T-helper 1 cell treated with Interleukin-12 subunit alpha and Interleukin-12 subunit beta and Interleukin-4 antibody, amounts not matched to agents 30 μg/mL and 1 μg/mL, for 36 hours (primary cell): Measurements from ENCODE around the gene ATP9B.
A peak's percentile ranks its signal among the peaks of the same experiment; 100 is the strongest.

Source experiments
- H3K27ac Mint-ChIP-seq: one replicate; pipeline ENCODE4 v1.8.0; 2021; ENCODE audit warnings: mild to moderate bottlenecking, mixed read lengths
- H3K27me3 Mint-ChIP-seq: one replicate; pipeline ENCODE4 v1.8.0; 2021; ENCODE audit warnings: low read depth, mixed read lengths
- H3K36me3 Mint-ChIP-seq: one replicate; pipeline ENCODE4 v1.8.0; 2021; ENCODE audit warnings: low read depth, mixed read lengths
- H3K4me1 Mint-ChIP-seq: one replicate; pipeline ENCODE4 v1.8.0; 2021; ENCODE audit warnings: low read depth, mixed read lengths
- H3K4me3 Mint-ChIP-seq: one replicate; pipeline ENCODE4 v1.8.0; 2021; ENCODE audit warnings: mild to moderate bottlenecking, moderate library complexity, mixed read lengths
- H3K9me3 Mint-ChIP-seq: one replicate; pipeline ENCODE4 v1.8.0; 2021; ENCODE audit warnings: mixed read lengths

Gene ATP9B

GRCh38 chr18:79352432-79352831 is 283.2 kb downstream of the ATP9B start:
- Mint-ChIP-seq H3K4me3 (no peak overlapping the region), H3K27ac (no peak overlapping the region), H3K4me1 (no peaks in the 10 kb centered on the region), H3K9me3 (no peaks in the 10 kb centered on the region), H3K36me3 (peaks cover 3% of the 10 kb centered on the region), H3K27me3 (no peaks in the 10 kb centered on the region)

- H3K4me1 Mint-ChIP-seq: no peaks in the 10 kb centered on the region
- H3K36me3 Mint-ChIP-seq: peaks cover 3% of the 10 kb centered on the region
- no peaks in the 10 kb centered on the region for H3K9me3 Mint-ChIP-seq
- H3K4me3 Mint-ChIP-seq: no peak overlapping the region
- no peaks in the 10 kb centered on the region for H3K27me3 Mint-ChIP-seq
- no peak overlapping the region for H3K27ac Mint-ChIP-seq
Observed at GRCh38 chr18:79353267-79353666, 284.1 kb downstream of the ATP9B start.

- Mint-ChIP-seq H3K27me3 (no peaks in the 10 kb centered on the region), H3K36me3 (no peaks in the 10 kb centered on the region), H3K4me3 (no peak overlapping the region), H3K27ac (no peak overlapping the region), H3K9me3 (no peaks in the 10 kb centered on the region), H3K4me1 (no peaks in the 10 kb centered on the region)
Observed at GRCh38 chr18:79354350-79354749, 285.2 kb downstream of the ATP9B start.

GRCh38 chr18:79355433-79356335 is 286.5 kb downstream of the ATP9B start:
- H3K9me3 Mint-ChIP-seq: no peaks in the 10 kb centered on the region
- peaks cover 5% of the 10 kb centered on the region for H3K36me3 Mint-ChIP-seq
- no peak overlapping the region for H3K27ac Mint-ChIP-seq
- no peaks in the 10 kb centered on the region for H3K4me1 Mint-ChIP-seq
- H3K4me3 Mint-ChIP-seq: no peak overlapping the region
- H3K27me3 Mint-ChIP-seq: no peaks in the 10 kb centered on the region

- Mint-ChIP-seq H3K9me3 (no peaks in the 10 kb centered on the region), H3K27ac (no peak overlapping the region), H3K4me1 (no peaks in the 10 kb centered on the region), H3K4me3 (no peak overlapping the region), H3K27me3 (no peaks in the 10 kb centered on the region), H3K36me3 (peaks cover 7% of the 10 kb centered on the region)
Observed at GRCh38 chr18:79356435-79356834, 287.2 kb downstream of the ATP9B start.

GRCh38 chr18:79360933-79361332 is 291.7 kb downstream of the ATP9B start:
- no peaks in the 10 kb centered on the region for H3K4me1 Mint-ChIP-seq
- H3K36me3 Mint-ChIP-seq: peaks cover 15% of the 10 kb centered on the region
- H3K27ac Mint-ChIP-seq: no peak overlapping the region
- H3K4me3 Mint-ChIP-seq: no peak overlapping the region
- H3K27me3 Mint-ChIP-seq: no peaks in the 10 kb centered on the region
- H3K9me3 Mint-ChIP-seq: no peaks in the 10 kb centered on the region

- Mint-ChIP-seq H3K36me3 (peaks cover 15% of the 10 kb centered on the region), H3K27me3 (no peaks in the 10 kb centered on the region), H3K4me1 (no peaks in the 10 kb centered on the region), H3K27ac (no peak overlapping the region), H3K9me3 (no peaks in the 10 kb centered on the region), H3K4me3 (no peak overlapping the region)
Observed at GRCh38 chr18:79361766-79362522, 292.8 kb downstream of the ATP9B start.

GRCh38 chr18:79365701-79366100 is 296.5 kb downstream of the ATP9B start:
- peaks cover 7% of the 10 kb centered on the region for H3K4me1 Mint-ChIP-seq
- H3K9me3 Mint-ChIP-seq: no peaks in the 10 kb centered on the region
- H3K36me3 Mint-ChIP-seq: peaks cover 10% of the 10 kb centered on the region
- H3K27me3 Mint-ChIP-seq: no peaks in the 10 kb centered on the region
- no peak overlapping the region for H3K4me3 Mint-ChIP-seq
- peak overlapping the region; percentile 26 for H3K27ac Mint-ChIP-seq

- Mint-ChIP-seq H3K4me3 (no peak overlapping the region), H3K27ac (no peak overlapping the region), H3K27me3 (no peaks in the 10 kb centered on the region), H3K36me3 (peaks cover 8% of the 10 kb centered on the region), H3K4me1 (peaks cover 7% of the 10 kb centered on the region), H3K9me3 (no peaks in the 10 kb centered on the region)
Observed at GRCh38 chr18:79366177-79367094, 297.2 kb downstream of the ATP9B start.

- peaks cover 9% of the 10 kb centered on the region for H3K36me3 Mint-ChIP-seq
- H3K27me3 Mint-ChIP-seq: no peaks in the 10 kb centered on the region
- no peak overlapping the region for H3K27ac Mint-ChIP-seq
- no peak overlapping the region for H3K4me3 Mint-ChIP-seq
- peaks cover 12% of the 10 kb centered on the region for H3K4me1 Mint-ChIP-seq
- no peaks in the 10 kb centered on the region for H3K9me3 Mint-ChIP-seq
Observed at GRCh38 chr18:79367480-79367879, 298.3 kb downstream of the ATP9B start.

GRCh38 chr18:79367989-79368388 is 298.8 kb downstream of the ATP9B start:
- H3K4me3 Mint-ChIP-seq: no peak overlapping the region
- H3K27ac Mint-ChIP-seq: no peak overlapping the region
- H3K4me1 Mint-ChIP-seq: peaks cover 12% of the 10 kb centered on the region
- peaks cover 9% of the 10 kb centered on the region for H3K36me3 Mint-ChIP-seq
- H3K9me3 Mint-ChIP-seq: no peaks in the 10 kb centered on the region
- H3K27me3 Mint-ChIP-seq: no peaks in the 10 kb centered on the region

GRCh38 chr18:79368681-79369080 is 299.5 kb downstream of the ATP9B start:
- Mint-ChIP-seq H3K4me1 (peaks cover 12% of the 10 kb centered on the region), H3K36me3 (peaks cover 4% of the 10 kb centered on the region), H3K9me3 (no peaks in the 10 kb centered on the region), H3K27ac (no peak overlapping the region), H3K27me3 (no peaks in the 10 kb centered on the region), H3K4me3 (no peak overlapping the region)

GRCh38 chr18:79371561-79372121 is 302.4 kb downstream of the ATP9B start:
- H3K36me3 Mint-ChIP-seq: peaks cover 4% of the 10 kb centered on the region
- peaks cover 12% of the 10 kb centered on the region for H3K4me1 Mint-ChIP-seq
- no peaks in the 10 kb centered on the region for H3K9me3 Mint-ChIP-seq
- H3K27ac Mint-ChIP-seq: no peak overlapping the region
- peak overlapping the region; percentile 6 for H3K4me3 Mint-ChIP-seq
- H3K27me3 Mint-ChIP-seq: no peaks in the 10 kb centered on the region

GRCh38 chr18:79372461-79372860 is 303.3 kb downstream of the ATP9B start:
- Mint-ChIP-seq H3K27ac (no peak overlapping the region), H3K4me3 (no peak overlapping the region), H3K4me1 (peaks cover 12% of the 10 kb centered on the region), H3K27me3 (no peaks in the 10 kb centered on the region), H3K36me3 (peaks cover 6% of the 10 kb centered on the region), H3K9me3 (no peaks in the 10 kb centered on the region)
